Skeletal muscle tissue (tissue), 4 donors: ENCODE results near the gene ADORA3. TPM values are rescaled to one million over a fixed set of nuclear protein-coding genes. Genes with fewer than 3 reads are reported as not detected.

ENCODE experiments used
- H3K27ac ChIP-seq: one replicate; pipeline ENCODE4 v1.7.0; 2013; ENCODE audit warnings: mild to moderate bottlenecking, low read depth, low read length, inconsistent platforms
- H3K27me3 ChIP-seq, 3 donors: one replicate each; pipeline ENCODE4 v1.7.0; 2013; ENCODE audit warnings: low read length in 3 of 3; ENCODE audit not compliant: control insufficient read depth in 3 of 3, insufficient read depth in 3 of 3
- H3K36me3 ChIP-seq, 3 donors: one replicate each; pipeline ENCODE4 v1.7.0; 2013; ENCODE audit warnings: low read length in 3 of 3; ENCODE audit not compliant: control insufficient read depth in 3 of 3, insufficient read depth in 3 of 3
- H3K4me1 ChIP-seq, 3 donors: one replicate each; pipeline ENCODE4 v1.7.0; 2013; ENCODE audit warnings: low read length in 3 of 3, mild to moderate bottlenecking in 3 of 3; ENCODE audit not compliant: control insufficient read depth in 3 of 3, insufficient read depth in 3 of 3
- H3K4me3 ChIP-seq, 3 donors: one replicate each; pipeline ENCODE4 v1.7.0; 2013; ENCODE audit warnings: low read length in 3 of 3
- H3K9ac ChIP-seq, 3 donors: one replicate each; pipeline ENCODE4 v1.7.0; 2013; ENCODE audit warnings: low read length in 3 of 3, mild to moderate bottlenecking in 3 of 3, moderate library complexity in 2 of 3, low read depth in 1 of 3
- H3K9me3 ChIP-seq, 3 donors: one replicate each; pipeline ENCODE4 v1.7.0; 2013; ENCODE audit warnings: low read length in 3 of 3; ENCODE audit not compliant: control insufficient read depth in 3 of 3
- total RNA-seq: library from RNA; depleted of rRNA; stranded (reverse); fragments of >200 nt; gene quantifications from one replicate; pipeline ENCODE4 v1.2.3, GENCODE V29; 2014
- donor health status: Osteomylitis.

The ADORA3 gene
- total RNA-seq, 1 donor from 2014 or later: 0.52 TPM

DNA sequence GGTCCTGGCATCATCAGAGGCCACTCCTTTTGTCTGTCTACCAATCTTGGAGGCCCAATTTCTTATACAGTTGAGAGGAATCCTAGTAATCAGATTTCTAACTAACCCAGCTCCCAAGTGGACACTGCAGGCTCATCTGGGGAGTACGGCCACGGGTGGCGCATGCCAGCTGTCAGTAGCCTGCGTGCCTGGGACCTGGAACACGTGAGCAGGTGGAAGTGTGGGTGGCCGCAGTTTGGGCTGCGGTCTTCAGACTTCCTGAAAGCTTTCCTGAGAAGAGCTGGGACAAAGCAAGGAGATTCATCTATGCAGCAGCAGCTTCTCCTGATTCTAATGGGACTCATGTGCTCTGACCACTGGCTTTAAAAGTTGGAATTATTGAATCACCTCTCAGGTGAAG is 12.4 kb downstream of the ADORA3 start:
- no peak overlapping the region for H3K9ac ChIP-seq
- no peaks in the 10 kb centered on the region for H3K9me3 ChIP-seq
- H3K27ac ChIP-seq: peak overlapping the region; percentile 36
- peaks cover 0 to 4% (median 3%) of the 10 kb centered on the region in 3 donors for H3K27me3 ChIP-seq
- H3K4me3 ChIP-seq: no peak overlapping the region
- no peaks in the 10 kb centered on the region for H3K4me1 ChIP-seq
- H3K36me3 ChIP-seq: no peaks in the 10 kb centered on the region

DNA sequence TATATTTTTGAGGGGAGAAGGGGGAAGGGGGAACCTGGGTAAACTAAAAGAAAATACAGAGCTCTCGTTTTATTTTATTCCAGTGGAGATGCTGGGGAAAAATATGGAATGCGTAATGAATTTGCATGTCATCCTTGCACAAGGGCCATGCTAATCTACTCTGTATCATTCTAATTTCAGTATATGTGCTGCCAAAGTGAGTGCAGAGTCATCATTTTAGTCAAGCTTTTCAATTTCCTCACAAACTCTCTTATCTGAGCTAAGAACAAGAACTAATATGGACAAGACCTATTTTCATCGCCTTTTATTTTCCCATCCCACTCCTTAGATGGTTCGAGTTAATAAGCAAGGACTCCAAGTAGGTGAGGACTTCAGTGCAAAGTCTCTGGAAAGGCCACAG is 13.2 kb downstream of the ADORA3 start:
- no peaks in the 10 kb centered on the region for H3K9me3 ChIP-seq
- H3K36me3 ChIP-seq: no peaks in the 10 kb centered on the region
- H3K27me3 ChIP-seq: peaks cover 0 to 4% (median 3%) of the 10 kb centered on the region in 3 donors
- H3K9ac ChIP-seq: no peak overlapping the region
- H3K4me3 ChIP-seq: no peak overlapping the region
- H3K4me1 ChIP-seq: no peaks in the 10 kb centered on the region
- peak overlapping the region; percentile 12 for H3K27ac ChIP-seq

DNA sequence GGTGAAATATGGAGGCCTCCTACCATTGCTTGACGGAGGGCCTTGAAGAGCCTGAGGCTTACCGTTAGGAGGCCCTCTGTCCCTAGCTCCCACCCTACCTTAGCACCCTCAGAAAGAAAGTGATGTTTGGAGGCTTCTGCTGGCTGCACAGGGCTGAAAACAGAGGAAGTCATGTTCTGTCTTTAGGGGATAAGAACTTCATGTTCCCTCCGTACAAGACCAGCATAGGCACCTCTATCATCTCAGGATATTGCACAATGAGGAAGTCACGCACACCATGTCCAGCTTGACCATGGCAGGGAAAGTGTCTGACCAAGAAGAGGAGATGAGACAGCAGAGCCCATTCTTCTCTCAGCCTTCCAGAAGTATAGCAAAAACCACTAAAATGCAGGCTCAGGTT is 13.8 kb downstream of the ADORA3 start:
- Histone ChIP-seq H3K4me1 (no peaks in the 10 kb centered on the region), H3K27me3 (peaks cover 0 to 4% (median 3%) of the 10 kb centered on the region in 3 donors), H3K4me3 (no peak overlapping the region), H3K27ac (peak overlapping the region; percentile 44), H3K9me3 (no peaks in the 10 kb centered on the region), H3K36me3 (no peaks in the 10 kb centered on the region), H3K9ac (no peak overlapping the region)

- Histone ChIP-seq H3K4me1 (no peaks in the 10 kb centered on the region), H3K27ac (peak overlapping the region; percentile 44), H3K4me3 (no peak overlapping the region)
Measured at GRCh38 chr1:111488669-111489068, 14.8 kb downstream of the ADORA3 start.

GRCh38 chr1:111487133-111487532 is 16.3 kb downstream of the ADORA3 start:
- no peak overlapping the region for H3K27ac ChIP-seq
- peaks cover 0 to 4% (median 3%) of the 10 kb centered on the region in 3 donors for H3K27me3 ChIP-seq
- no peaks in the 10 kb centered on the region for H3K9me3 ChIP-seq
- no peaks in the 10 kb centered on the region for H3K36me3 ChIP-seq
- no peak overlapping the region for H3K4me3 ChIP-seq
- no peak overlapping the region for H3K9ac ChIP-seq
- H3K4me1 ChIP-seq: peaks cover 2 to 4% (median 3%) of the 10 kb centered on the region in 3 donors

More at GRCh38 chr1:111488669-111489068, 14.8 kb downstream of the ADORA3 start:
- Histone ChIP-seq H3K27me3 (peaks cover 0 to 4% (median 3%) of the 10 kb centered on the region in 3 donors), H3K36me3 (no peaks in the 10 kb centered on the region), H3K9ac (no peak overlapping the region), H3K9me3 (no peaks in the 10 kb centered on the region)

DNA sequence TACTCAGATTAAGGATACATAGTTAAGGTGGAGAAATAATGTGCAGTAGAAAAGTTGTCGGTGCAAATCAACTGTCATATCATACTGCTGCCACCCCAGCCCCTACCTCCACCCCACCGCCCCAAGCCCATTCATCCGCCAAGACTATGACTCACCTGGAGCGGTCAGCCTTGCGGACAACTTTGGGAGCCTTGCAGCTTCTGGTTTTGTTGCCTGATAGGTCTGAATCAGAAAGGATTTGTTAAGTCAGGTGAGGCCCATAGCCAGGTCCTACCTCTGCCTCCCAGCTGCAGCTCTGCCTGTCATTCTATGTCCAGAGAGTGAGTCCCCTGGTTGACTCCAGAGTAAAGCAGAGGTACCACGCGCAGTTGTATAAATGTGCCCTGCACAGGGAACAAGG is 17.0 kb downstream of the ADORA3 start:
- H3K27ac ChIP-seq: no peak overlapping the region
- H3K4me1 ChIP-seq: peaks cover 6 to 9% (median 8%) of the 10 kb centered on the region in 3 donors
- no peak overlapping the region for H3K4me3 ChIP-seq
- H3K36me3 ChIP-seq: no peaks in the 10 kb centered on the region
- no peak overlapping the region for H3K9ac ChIP-seq
- H3K27me3 ChIP-seq: peaks cover 0 to 4% (median 3%) of the 10 kb centered on the region in 3 donors
- H3K9me3 ChIP-seq: no peaks in the 10 kb centered on the region

GRCh38 chr1:111484391-111485026 is 18.9 kb downstream of the ADORA3 start:
- Histone ChIP-seq H3K4me3 (no peak overlapping the region), H3K27ac (no peak overlapping the region), H3K9me3 (no peaks in the 10 kb centered on the region), H3K27me3 (peaks cover 0 to 4% (median 3%) of the 10 kb centered on the region in 3 donors), H3K36me3 (no peaks in the 10 kb centered on the region), H3K4me1 (peaks cover 6 to 9% (median 8%) of the 10 kb centered on the region in 3 donors), H3K9ac (no peak overlapping the region)

- H3K27ac ChIP-seq: no peak overlapping the region
Measured at GRCh38 chr1:111483876-111484275, 19.6 kb downstream of the ADORA3 start.

DNA sequence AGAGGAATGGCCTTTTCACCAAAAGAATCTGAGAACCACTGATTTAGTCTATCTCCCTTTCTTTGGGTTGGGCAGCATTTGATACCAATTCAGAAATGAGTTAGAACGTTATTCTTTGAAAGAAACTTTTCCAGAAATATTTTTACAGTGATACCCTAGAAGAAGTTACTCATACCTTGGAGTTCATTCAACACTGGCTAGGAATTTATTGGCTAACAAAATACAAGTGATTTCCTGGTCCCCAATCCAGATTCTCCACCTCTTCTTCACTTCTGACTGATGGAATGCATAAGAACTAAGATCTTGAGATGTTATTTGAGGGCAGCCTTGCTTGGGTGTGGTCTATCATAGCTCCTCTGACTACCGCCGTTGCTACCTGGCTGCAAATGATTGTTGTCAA is 20.3 kb downstream of the ADORA3 start:
- Histone ChIP-seq H3K4me1 (peaks cover 6 to 9% (median 8%) of the 10 kb centered on the region in 3 donors), H3K9ac (no peak overlapping the region), H3K27ac (no peak overlapping the region), H3K27me3 (no peaks in the 10 kb centered on the region), H3K4me3 (no peak overlapping the region), H3K9me3 (no peaks in the 10 kb centered on the region), H3K36me3 (peaks cover 1 to 5% (median 2%) of the 10 kb centered on the region in 3 donors)

More at GRCh38 chr1:111483876-111484275, 19.6 kb downstream of the ADORA3 start:
- Histone ChIP-seq H3K27me3 (peaks cover 0 to 4% (median 3%) of the 10 kb centered on the region in 3 donors), H3K36me3 (no peaks in the 10 kb centered on the region), H3K9me3 (no peaks in the 10 kb centered on the region), H3K9ac (no peak overlapping the region), H3K4me1 (peaks cover 6 to 9% (median 8%) of the 10 kb centered on the region in 3 donors), H3K4me3 (no peak overlapping the region)

DNA sequence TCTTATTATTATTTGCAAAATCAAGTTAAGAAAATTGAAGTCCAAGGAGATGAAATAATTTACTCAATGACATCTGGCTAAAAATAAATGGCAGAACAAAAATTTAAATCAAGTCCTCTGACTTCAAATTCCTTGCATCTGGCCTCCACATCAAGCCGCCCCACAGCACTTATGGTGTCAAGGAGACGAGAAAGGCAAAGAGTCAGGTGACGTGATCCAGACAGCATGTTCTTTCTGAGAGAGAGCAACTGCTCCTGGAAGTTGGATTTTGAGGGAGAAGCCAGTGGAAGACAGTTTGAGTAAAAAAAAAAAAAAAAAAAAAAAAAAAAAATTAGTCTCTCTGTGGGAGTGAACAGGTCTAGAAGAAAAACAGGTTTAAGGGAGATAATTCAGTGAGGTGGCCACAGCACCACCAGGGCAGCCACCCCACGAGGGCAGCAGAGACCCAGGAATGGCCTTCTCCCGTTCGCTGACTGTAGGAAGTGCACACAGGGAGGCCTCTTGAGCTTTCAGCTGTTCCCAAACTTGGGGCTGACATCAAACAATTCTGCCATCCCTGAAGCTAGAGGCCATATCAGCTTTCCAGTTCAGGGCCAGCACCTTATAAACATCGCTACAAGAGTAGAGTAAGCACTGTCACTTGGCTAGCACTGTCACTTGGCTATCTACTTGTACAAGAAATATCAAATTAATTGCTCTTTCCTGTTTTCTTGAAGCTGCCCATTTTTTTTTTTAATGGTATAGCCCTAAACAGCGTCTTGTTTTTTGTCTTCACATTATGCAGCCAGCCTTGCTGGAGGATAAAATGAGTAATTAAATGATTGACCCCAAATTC is 21.8 kb downstream of the ADORA3 start:
- H3K9me3 ChIP-seq: no peaks in the 10 kb centered on the region
- peaks cover 9 to 10% (median 9%) of the 10 kb centered on the region in 3 donors for H3K4me1 ChIP-seq
- peak overlapping the region in 1 of 3 donors; percentile 46 for H3K9ac ChIP-seq
- peak overlapping the region in 1 of 3 donors; percentile 14 for H3K4me3 ChIP-seq
- no peak overlapping the region for H3K27ac ChIP-seq
- H3K27me3 ChIP-seq: no peaks in the 10 kb centered on the region
- H3K36me3 ChIP-seq: peaks cover 2 to 15% (median 12%) of the 10 kb centered on the region in 3 donors
